Breast epithelium (tissue), 4 donors: Measurements from ENCODE around the gene ELOVL6. TPM values are rescaled to one million over a fixed set of nuclear protein-coding genes. Genes with fewer than 3 reads are reported as not detected.

ENCODE experiments used
- DNase-seq, 2 donors: peaks; one replicate each; pipeline ENCODE4 v3.0.0-alpha.2; 2019; ENCODE audit warnings: low spot score in 2 of 2
- H3K27ac ChIP-seq, 2 donors: fragments of 200-600 bp; sonication (generic) in 1 of 2; one replicate each; pipeline ENCODE4 v1.5.1; 2016 to 2019; ENCODE audit warnings: mild to moderate bottlenecking in 1 of 2
- H3K27me3 ChIP-seq, 2 donors: fragments of 200-600 bp; sonication (generic) in 1 of 2; one replicate each; pipeline versions ENCODE4 v1.5.1 to v1.6.0; 2017 to 2019; ENCODE audit warnings: control low read depth in 1 of 2, mild to moderate bottlenecking in 1 of 2
- H3K36me3 ChIP-seq: fragments of 200-600 bp; one replicate; pipeline ENCODE4 v1.5.1; 2019
- H3K4me1 ChIP-seq, 2 donors: fragments of 200-600 bp; sonication (generic); one replicate each; pipeline ENCODE4 v1.5.1; 2016 to 2019; ENCODE audit warnings: control low read depth in 1 of 2
- H3K4me3 ChIP-seq, 3 donors: fragments of 200-600 bp; sonication (generic); 1 replicate in 2 of 3; 2 replicates in 1 of 3; pipeline ENCODE4 v1.5.1; 2016 to 2019; ENCODE audit warnings: mild to moderate bottlenecking in 3 of 3, moderate library complexity in 2 of 3
- H3K9me3 ChIP-seq, 2 donors: fragments of 200-600 bp; sonication (generic) in 1 of 2; one replicate each; pipeline ENCODE4 v1.5.1; 2016 to 2019; ENCODE audit warnings: control low read depth in 1 of 2
- CTCF ChIP-seq, 3 donors: fragments of 450-650 bp; IDR thresholded peaks; one replicate each; pipeline ENCODE4 v1.5.1; 2016 to 2017; ENCODE audit warnings: antibody characterized with exemption in 3 of 3, mild to moderate bottlenecking in 3 of 3, moderate library complexity in 3 of 3
- POLR2A ChIP-seq: fragments of 450-650 bp; IDR thresholded peaks from one replicate; pipeline ENCODE4 v1.6.1; 2016; ENCODE audit warnings: antibody characterized with exemption, mild to moderate bottlenecking, moderate library complexity
- POLR2AphosphoS5 ChIP-seq, 3 donors: sonication (generic); formaldehyde crosslinking; IDR thresholded peaks; one replicate each; pipeline ENCODE4 v1.6.1; 2017; ENCODE audit warnings: antibody characterized with exemption in 3 of 3
- intact Hi-C: fragments of 100-400 bp; cut with DNase I; formaldehyde crosslinking; loops from one replicate; pipeline ENCODE4 v1.15.1; 2023; ENCODE audit warnings: low total_unique reads
- total RNA-seq, 3 donors: library from RNA; depleted of rRNA; stranded (reverse); fragments of >200 nt; gene quantifications; one replicate each; pipeline ENCODE4 v1.1.0, GENCODE V29; 2016

The ELOVL6 gene
- total RNA-seq, 3 donors from 2014 or later = 2.2 to 5.6 (median 4.1) TPM

DNA sequence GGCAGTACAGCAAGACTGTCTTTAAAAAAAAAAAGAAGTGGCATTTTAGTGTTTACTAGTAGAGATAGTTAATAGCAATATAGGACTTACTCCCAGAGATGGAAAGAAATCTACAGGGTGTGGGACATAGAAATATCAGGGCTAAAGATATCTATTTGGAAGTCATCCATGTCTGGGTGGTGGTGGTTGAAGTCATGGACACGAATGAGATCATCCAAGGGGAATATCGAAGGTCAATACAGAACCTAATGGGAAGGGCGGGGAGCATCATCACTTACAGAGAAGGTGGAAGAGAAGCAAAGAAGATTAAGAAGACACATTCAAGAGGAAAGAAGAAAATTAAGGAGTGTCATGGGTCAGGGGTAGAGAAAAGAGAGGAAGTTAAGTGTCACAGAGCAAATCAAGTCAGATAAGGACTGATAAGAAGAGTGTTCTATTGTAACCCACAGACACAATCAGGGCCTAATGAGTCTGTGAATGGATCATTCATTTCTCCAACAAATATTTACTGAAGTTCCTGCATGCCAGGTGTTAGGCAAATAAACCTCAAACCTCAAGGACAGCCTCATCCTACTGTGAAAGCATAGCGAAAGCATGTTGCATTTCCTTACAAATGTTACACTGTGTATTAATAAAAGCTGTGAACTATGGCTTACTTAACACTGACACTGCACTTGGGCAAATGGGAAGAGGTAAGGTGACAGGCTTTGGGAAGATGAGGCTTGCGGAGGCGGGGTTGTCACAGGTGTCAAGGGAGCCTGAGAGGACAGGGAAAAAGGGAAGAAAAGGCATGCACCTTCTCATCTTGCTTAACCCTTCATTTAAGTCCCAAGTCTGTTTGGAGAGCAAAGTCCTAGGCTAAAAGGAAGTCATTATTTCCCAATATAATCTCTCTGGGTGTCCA is 65.3 kb downstream of the ELOVL6 start:
- Histone ChIP-seq H3K4me1 (no peaks in the 10 kb centered on the region), H3K27me3 (no peaks in the 10 kb centered on the region), H3K4me3 (no peak overlapping the region), H3K9me3 (no peaks in the 10 kb centered on the region), H3K27ac (no peak overlapping the region), H3K36me3 (no peaks in the 10 kb centered on the region)
- DNase-seq = no peak
- TF ChIP-seq CTCF (IDR thresholded peaks at IDR 0.05) (no peak), POLR2AphosphoS5 (IDR thresholded peaks at IDR 0.05) (no peak), POLR2A (no peak)
- intact Hi-C loops = no loop called here

- H3K9me3 ChIP-seq = no peaks in the 10 kb centered on the region
- H3K4me1 ChIP-seq = no peaks in the 10 kb centered on the region
- TF ChIP-seq POLR2A (no peak), POLR2AphosphoS5 (IDR thresholded peaks at IDR 0.05) (no peak), CTCF (IDR thresholded peaks at IDR 0.05) (no peak)
Measured at GRCh38 chr4:110131916-110132315, 66.5 kb downstream of the ELOVL6 start.

GRCh38 chr4:110130576-110131358 is 67.6 kb downstream of the ELOVL6 start:
- intact Hi-C loops = no loop called here
- Histone ChIP-seq H3K4me3 (no peak overlapping the region), H3K27ac (no peak overlapping the region), H3K36me3 (no peaks in the 10 kb centered on the region), H3K9me3 (no peaks in the 10 kb centered on the region), H3K4me1 (no peaks in the 10 kb centered on the region), H3K27me3 (no peaks in the 10 kb centered on the region)
- DNase-seq = no peak
- no peak for TF ChIP-seq POLR2AphosphoS5 (IDR thresholded peaks at IDR 0.05)
- TF ChIP-seq CTCF (IDR thresholded peaks at IDR 0.05) = no peak
- no peak for TF ChIP-seq POLR2A

More at GRCh38 chr4:110131916-110132315, 66.5 kb downstream of the ELOVL6 start:
- Histone ChIP-seq H3K27ac (no peak overlapping the region), H3K36me3 (no peaks in the 10 kb centered on the region), H3K4me3 (no peak overlapping the region), H3K27me3 (no peaks in the 10 kb centered on the region)
- no peak for DNase-seq
- intact Hi-C loops = no loop called here

- no peaks in the 10 kb centered on the region for H3K4me1 ChIP-seq
- H3K27me3 ChIP-seq = no peaks in the 10 kb centered on the region
- H3K36me3 ChIP-seq = no peaks in the 10 kb centered on the region
- H3K9me3 ChIP-seq = no peaks in the 10 kb centered on the region
- H3K4me3 ChIP-seq = no peak overlapping the region
- DNase-seq = no peak
- intact Hi-C loops = no loop called here
- no peak overlapping the region for H3K27ac ChIP-seq
- TF ChIP-seq POLR2A (no peak), CTCF (IDR thresholded peaks at IDR 0.05) (no peak), POLR2AphosphoS5 (IDR thresholded peaks at IDR 0.05) (no peak)
Measured at GRCh38 chr4:110129544-110129943, 68.9 kb downstream of the ELOVL6 start.

- H3K4me1 ChIP-seq = no peaks in the 10 kb centered on the region
- no peaks in the 10 kb centered on the region for H3K9me3 ChIP-seq
- TF ChIP-seq POLR2A (no peak), CTCF (IDR thresholded peaks at IDR 0.05) (no peak), POLR2AphosphoS5 (IDR thresholded peaks at IDR 0.05) (no peak)
- no peaks in the 10 kb centered on the region for H3K27me3 ChIP-seq
- no peak overlapping the region for H3K27ac ChIP-seq
- intact Hi-C loops = no loop called here
- DNase-seq = no peak
- H3K4me3 ChIP-seq = no peak overlapping the region
- no peaks in the 10 kb centered on the region for H3K36me3 ChIP-seq
Measured at GRCh38 chr4:110128472-110128919, 69.9 kb downstream of the ELOVL6 start.
